ENCODE results near the gene TDO2.

The TDO2 gene

DNA sequence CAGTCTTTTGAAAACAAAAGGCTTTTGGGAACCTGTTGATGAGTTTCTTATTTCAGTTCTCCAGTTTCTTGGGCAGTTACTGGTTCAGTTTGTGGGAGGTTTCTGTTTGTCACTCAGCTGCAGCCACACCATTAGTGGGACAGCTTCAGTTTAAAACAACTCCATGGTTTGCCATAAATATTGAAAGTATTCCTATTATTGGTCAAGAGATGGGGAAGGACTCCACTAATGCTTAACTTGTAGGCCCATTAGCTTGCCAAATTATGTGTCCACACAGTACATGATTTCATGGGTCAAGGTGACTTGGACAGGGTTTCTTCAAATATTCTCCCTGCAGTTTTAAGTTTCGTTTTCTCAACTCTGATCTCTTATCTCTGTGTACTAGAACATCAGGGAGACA is 21.9 kb upstream of the TDO2 start:
- TF ChIP-seq EZH2phosphoT487 (IDR thresholded peaks at IDR 0.05; ENCODE audit: low read depth) (no peak), CTCF (IDR thresholded peaks at IDR 0.05; ENCODE audit: low read depth, low read length) (no peak)
- Histone ChIP-seq H3K27me3 (ENCODE audit: low read depth, low read length) (no peaks in the 10 kb centered on the region), H3K9me3 (ENCODE audit: insufficient read depth, low read length) (no peaks in the 10 kb centered on the region), H4K20me1 (ENCODE audit: insufficient read depth, low read length) (no peaks in the 10 kb centered on the region), H3K4me1 (ENCODE audit: low read length) (peaks cover 23% of the 10 kb centered on the region), H3K4me2 (ENCODE audit: low read length) (no peak overlapping the region), H3K36me3 (replicated peaks; ENCODE audit: low read depth, low read length) (no peaks in the 10 kb centered on the region), H3K27ac (ENCODE audit: low read length) (no peak overlapping the region), H3K9ac (ENCODE audit: low read length) (no peak overlapping the region), H2AFZ (ENCODE audit: low read depth, low read length) (no peak overlapping the region), H3K4me3 (ENCODE audit: low read length) (no peak overlapping the region), H3K79me2 (ENCODE audit: low read length) (no peaks in the 10 kb centered on the region)

GRCh38 chr4:155883895-155884294 is 19.6 kb upstream of the TDO2 start:
- Histone ChIP-seq H3K9ac (ENCODE audit: low read length) (no peak overlapping the region), H3K4me3 (ENCODE audit: low read length) (no peak overlapping the region), H3K9me3 (ENCODE audit: insufficient read depth, low read length) (no peaks in the 10 kb centered on the region), H3K79me2 (ENCODE audit: low read length) (no peaks in the 10 kb centered on the region), H4K20me1 (ENCODE audit: insufficient read depth, low read length) (no peaks in the 10 kb centered on the region), H3K4me1 (ENCODE audit: low read length) (peaks cover 16% of the 10 kb centered on the region), H3K36me3 (replicated peaks; ENCODE audit: low read depth, low read length) (no peaks in the 10 kb centered on the region), H3K27me3 (ENCODE audit: low read depth, low read length) (no peaks in the 10 kb centered on the region), H2AFZ (ENCODE audit: low read depth, low read length) (no peak overlapping the region), H3K27ac (ENCODE audit: low read length) (no peak overlapping the region), H3K4me2 (ENCODE audit: low read length) (no peak overlapping the region)
- TF ChIP-seq EZH2phosphoT487 (IDR thresholded peaks at IDR 0.05; ENCODE audit: low read depth): no peak
- no peak for TF ChIP-seq CTCF (IDR thresholded peaks at IDR 0.05; ENCODE audit: low read depth, low read length)

DNA sequence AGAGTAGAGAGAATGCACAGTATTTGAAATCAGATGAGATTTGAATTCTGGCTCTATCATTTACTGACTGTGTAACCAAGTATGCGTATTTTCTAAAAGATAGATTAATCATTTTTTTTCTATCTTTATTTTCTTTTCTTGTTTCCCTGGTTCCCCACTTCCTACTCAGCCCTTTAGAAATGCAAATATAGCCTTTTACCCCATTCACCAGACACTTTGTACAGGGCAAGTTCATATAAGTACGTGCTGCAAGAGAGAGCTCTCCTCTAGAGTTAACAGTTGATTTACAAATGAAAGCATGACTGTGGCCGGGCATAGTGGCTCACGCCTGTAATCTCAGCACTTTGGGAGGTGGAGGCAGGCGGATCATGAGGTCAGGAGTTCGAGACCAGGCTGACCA is 17.8 kb upstream of the TDO2 start:
- no peak overlapping the region for H3K4me3 ChIP-seq (ENCODE audit: low read length)
- H4K20me1 ChIP-seq (ENCODE audit: insufficient read depth, low read length): no peaks in the 10 kb centered on the region
- no peaks in the 10 kb centered on the region for H3K36me3 ChIP-seq (replicated peaks; ENCODE audit: low read depth, low read length)
- no peak overlapping the region for H2AFZ ChIP-seq (ENCODE audit: low read depth, low read length)
- H3K27me3 ChIP-seq (ENCODE audit: low read depth, low read length): no peaks in the 10 kb centered on the region
- H3K27ac ChIP-seq (ENCODE audit: low read length): no peak overlapping the region
- no peaks in the 10 kb centered on the region for H3K9me3 ChIP-seq (ENCODE audit: insufficient read depth, low read length)
- H3K4me2 ChIP-seq (ENCODE audit: low read length): no peak overlapping the region
- H3K79me2 ChIP-seq (ENCODE audit: low read length): no peaks in the 10 kb centered on the region
- no peak overlapping the region for H3K9ac ChIP-seq (ENCODE audit: low read length)
- peaks cover 29% of the 10 kb centered on the region for H3K4me1 ChIP-seq (ENCODE audit: low read length)
- no peak for TF ChIP-seq EZH2phosphoT487 (IDR thresholded peaks at IDR 0.05; ENCODE audit: low read depth)

GRCh38 chr4:155887045-155887444 is 16.5 kb upstream of the TDO2 start:
- no peaks in the 10 kb centered on the region for H3K36me3 ChIP-seq (replicated peaks; ENCODE audit: low read depth, low read length)
- no peak overlapping the region for H3K4me2 ChIP-seq (ENCODE audit: low read length)
- H3K79me2 ChIP-seq (ENCODE audit: low read length): no peaks in the 10 kb centered on the region
- H3K4me1 ChIP-seq (ENCODE audit: low read length): peaks cover 24% of the 10 kb centered on the region
- H2AFZ ChIP-seq (ENCODE audit: low read depth, low read length): no peak overlapping the region
- no peak overlapping the region for H3K27ac ChIP-seq (ENCODE audit: low read length)
- H3K9ac ChIP-seq (ENCODE audit: low read length): no peak overlapping the region
- TF ChIP-seq EZH2phosphoT487 (IDR thresholded peaks at IDR 0.05; ENCODE audit: low read depth) (no peak), CTCF (IDR thresholded peaks at IDR 0.05; ENCODE audit: low read depth, low read length) (no peak)
- no peak overlapping the region for H3K4me3 ChIP-seq (ENCODE audit: low read length)
- no peaks in the 10 kb centered on the region for H3K9me3 ChIP-seq (ENCODE audit: insufficient read depth, low read length)
- H4K20me1 ChIP-seq (ENCODE audit: insufficient read depth, low read length): no peaks in the 10 kb centered on the region
- no peaks in the 10 kb centered on the region for H3K27me3 ChIP-seq (ENCODE audit: low read depth, low read length)
